Dermis microvascular lymphatic vessel endothelial cell (primary cell): ENCODE results near the gene FMOD. TPM values are rescaled to one million over a fixed set of nuclear protein-coding genes. Genes with fewer than 3 reads are reported as not detected.

Experiments
- DNase-seq, 2 donors: peaks; one replicate each; pipeline versions ENCODE4 v3.0.0 to v3.0.0-alpha.2; 2010; ENCODE audit warnings: low read depth in 2 of 2
- total RNA-seq: library from RNA; depleted of rRNA; stranded (reverse); fragments of >200 nt; gene quantifications from 2 replicates; pipeline ENCODE4 v1.2.1, GENCODE V29; 2014

Gene FMOD
- total RNA-seq = 3.6 and 63.0 TPM in 2 replicates

DNA sequence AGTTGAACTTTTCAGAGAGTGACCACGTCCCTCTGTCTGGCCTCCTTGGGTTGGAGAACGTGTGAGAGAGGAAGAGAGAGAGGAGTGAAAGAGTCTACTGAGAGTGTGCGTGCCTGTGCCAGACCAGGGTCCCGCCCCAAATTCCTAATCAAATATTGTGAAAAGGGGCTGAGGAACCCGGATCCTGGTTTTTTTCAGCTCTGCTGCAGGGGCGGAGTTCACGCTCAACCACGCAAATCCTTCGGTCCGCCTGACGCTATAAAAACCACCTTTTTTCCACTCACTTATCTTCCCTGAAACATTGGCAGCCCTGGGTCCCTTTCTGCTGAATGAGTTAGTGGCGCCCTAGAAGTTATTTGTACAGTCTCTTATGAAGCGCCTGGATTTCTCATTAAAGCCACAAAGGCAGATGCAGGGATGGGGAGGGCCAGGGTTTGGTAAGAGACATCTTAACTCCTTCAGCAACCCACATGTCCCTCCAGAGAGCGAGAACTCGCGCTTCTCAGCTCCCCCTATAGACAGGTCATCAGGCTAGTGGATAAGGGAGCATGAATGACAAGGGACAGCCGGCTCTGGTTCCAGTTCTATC lies at the start of gene FMOD:
FMOD (minus strand) TSS at position 86 of the 589 bp plus-strand sequence. CDS start 2,852 bp downstream, outside the sequence.
- DNase-seq = peak in 1 of 2 donors; percentile 52

GRCh38 chr1:203396595-203397194 lies 45.8 kb upstream of the FMOD start:
- DNase-seq = no peak

DNA sequence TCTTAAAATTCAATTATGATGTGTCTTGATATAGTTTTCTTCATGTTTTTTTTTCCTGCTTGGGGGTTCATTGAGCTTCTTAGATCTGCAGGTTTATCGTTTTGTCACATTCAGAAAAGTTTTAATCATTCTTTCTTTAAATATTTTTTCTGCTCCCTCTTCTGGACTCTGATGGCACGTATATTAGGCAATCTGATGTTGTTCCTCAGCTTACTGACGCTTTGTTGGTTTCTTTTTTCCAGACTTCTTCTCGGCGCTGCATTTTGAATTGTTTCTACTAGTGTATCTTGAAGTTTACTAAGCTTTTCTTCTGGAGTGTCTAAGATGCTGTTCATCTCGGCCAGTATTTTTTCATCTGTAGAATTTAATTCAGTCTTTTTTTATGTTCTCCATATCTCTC lies 44.8 kb upstream of the FMOD start:
- DNase-seq = no peak

GRCh38 chr1:203390298-203390697 lies 39.4 kb upstream of the FMOD start:
- peak in 1 of 2 donors; percentile 45 for DNase-seq

DNA sequence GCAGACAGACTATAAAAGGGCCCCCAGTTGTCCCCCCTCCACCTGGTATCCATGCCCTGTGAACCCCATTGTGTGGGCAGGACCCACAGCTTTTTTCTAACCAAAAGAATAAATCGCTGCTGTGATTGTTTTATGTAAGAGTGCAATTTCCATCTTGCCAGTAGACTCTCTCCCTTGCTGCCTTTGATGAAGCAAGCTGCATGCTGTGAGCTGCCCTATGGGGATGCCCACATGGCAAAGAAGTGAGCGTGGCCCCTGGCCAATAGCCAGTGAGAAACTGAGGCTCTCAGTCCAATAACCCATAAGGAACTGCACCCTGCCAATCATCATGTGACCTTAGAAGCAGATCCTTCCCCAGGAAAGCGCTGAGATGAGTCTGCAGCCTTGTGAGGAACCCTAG lies 37.8 kb upstream of the FMOD start:
- no peak for DNase-seq

DNA sequence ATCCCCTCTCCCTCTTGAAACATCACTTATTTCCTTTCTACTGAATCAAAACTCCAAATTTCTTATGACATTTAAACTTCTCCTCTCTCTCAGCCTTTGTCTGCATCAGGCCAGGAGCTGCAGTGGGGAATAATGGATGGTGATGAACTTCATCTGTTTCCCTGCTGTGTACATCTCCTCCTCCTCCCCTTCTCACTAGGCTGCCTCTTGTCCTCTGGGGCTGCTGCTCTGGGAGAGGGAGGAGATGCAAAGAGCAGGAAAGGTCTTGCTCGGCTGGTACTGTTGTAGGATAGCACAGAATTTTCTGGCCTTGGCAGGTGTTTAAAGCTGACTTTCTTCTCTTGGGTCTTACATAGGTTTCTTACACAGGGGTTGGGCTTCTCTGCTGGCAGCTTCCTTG lies 31.1 kb upstream of the FMOD start:
- no peak for DNase-seq

DNA sequence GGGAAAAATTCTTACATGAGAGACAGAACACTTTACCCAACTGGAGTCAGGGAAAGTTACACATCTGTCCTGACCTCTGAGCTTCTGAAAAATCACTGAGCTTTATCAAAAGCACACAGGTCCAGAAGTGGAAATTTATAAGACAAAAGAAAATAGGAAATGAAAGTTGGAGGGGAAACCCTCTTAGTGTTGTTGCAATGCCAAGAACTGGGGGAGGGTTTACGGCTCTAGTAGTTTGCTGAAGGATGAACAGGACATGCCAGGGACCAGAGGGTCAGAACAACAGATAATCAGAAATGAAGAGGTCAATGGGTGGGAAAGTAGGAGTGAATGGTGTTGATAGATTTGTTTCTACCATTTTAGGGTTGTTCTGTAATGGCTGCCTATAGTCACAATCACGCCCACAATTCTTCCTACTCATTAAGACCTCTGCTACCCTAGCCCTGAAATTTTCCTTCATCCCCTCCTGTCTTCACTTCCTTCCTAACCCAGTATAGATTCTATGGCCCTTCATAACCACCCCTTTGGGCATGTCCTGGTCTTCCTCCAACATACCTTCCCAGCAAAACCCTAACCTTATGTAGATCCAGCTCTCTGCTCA lies 30.3 kb upstream of the FMOD start:
- DNase-seq = peak; percentile 90 to 91

DNA sequence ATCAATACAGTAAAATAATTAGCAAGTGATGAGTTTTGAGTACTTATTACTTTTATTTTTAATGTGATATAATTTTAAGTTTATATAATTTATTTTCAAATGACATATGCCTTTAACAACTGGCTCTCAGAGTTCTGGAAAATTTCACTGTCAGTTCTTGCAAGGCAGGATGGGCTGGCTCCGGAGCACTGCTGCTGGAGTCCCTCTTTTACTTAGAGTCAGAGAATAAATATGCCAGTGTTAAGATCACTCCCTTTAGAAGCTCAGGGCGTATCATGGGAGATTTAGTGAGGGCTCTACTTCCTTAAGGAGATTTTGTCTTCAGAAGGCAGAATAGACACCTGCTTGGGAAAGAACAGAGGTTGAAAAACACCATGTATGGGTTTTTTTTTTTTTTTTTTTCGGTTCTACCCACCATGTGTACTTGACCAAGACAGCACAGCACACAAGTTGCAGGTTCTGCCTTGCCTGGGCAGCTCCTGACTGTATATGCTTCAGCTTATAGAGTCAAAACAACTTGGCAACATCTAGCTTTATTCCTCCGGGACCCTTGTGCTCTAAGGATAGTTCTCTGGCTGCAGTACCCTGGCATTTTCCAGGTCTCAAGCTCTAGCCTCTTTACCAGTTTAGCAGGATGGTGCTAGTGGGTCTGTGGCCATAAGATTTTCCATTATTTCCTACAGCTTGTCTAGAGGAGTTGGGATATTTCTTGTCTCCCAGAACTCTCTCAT lies 29.7 kb upstream of the FMOD start:
- DNase-seq = no peak

DNA sequence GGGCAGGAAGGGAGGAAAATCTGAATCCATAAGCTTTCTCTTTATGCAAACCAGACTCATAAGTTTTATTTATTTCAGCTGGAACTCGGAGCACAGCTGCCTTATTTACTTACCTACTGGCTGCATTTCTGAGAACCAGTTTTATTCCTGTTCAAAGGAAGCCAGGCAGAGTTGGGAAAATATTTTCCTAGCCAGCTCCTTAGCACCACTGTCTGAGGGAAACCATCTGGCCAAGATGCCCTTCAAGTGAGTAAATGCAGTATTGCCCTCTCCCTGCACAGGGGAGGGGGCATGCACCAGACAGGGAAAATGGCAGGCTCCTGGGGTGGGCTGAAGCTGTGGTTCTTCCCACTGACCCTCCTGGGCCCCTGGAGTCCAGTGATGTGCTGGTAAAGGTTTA lies 28.9 kb upstream of the FMOD start:
- no peak for DNase-seq

- peak; percentile 28 to 46 for DNase-seq
Measured at GRCh38 chr1:203378556-203379245, 27.8 kb upstream of the FMOD start.

DNA sequence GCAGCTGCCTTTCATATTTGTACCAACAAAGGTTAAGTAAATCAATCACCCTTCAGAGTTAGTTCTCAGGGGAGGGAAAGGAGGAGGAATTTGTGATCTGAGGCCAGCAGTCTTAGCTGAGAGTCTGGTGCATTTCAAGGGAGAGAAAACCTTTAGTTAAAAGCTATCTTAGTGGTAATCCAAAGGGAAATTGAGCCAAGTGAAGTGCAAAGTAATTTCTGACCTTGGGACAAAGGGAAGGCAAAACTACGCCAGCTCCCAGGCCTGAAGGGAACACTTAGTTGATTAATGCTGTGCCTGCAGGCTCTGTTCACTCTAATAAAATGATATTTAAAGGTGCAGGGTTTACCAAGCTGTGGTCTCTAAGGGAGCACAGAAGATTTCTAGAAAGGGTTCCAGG lies 23.1 kb upstream of the FMOD start:
- DNase-seq = no peak

GRCh38 chr1:203373002-203373401 lies 22.1 kb upstream of the FMOD start:
- no peak for DNase-seq

- DNase-seq = no peak
Measured at GRCh38 chr1:203371288-203371687, 20.4 kb upstream of the FMOD start.

DNA sequence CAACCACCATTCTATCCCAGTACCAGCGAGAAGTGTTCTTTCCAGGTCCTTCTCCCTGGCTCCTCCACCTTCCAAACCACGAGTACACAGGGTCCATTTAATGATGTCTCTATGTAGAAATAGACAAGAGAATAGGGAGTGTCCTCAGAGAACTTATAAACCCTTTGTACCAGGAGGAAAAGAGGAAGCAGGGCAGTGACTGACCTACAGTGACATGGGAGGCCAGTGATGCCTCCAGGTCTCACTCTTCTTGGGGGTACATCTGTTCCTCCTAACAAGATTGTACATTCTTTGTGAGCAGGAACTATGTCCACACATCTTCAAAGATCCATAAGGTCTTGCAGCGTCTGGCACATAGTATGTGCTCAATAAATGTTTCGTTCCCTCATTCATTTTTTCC lies 18.7 kb upstream of the FMOD start:
- no peak for DNase-seq

DNA sequence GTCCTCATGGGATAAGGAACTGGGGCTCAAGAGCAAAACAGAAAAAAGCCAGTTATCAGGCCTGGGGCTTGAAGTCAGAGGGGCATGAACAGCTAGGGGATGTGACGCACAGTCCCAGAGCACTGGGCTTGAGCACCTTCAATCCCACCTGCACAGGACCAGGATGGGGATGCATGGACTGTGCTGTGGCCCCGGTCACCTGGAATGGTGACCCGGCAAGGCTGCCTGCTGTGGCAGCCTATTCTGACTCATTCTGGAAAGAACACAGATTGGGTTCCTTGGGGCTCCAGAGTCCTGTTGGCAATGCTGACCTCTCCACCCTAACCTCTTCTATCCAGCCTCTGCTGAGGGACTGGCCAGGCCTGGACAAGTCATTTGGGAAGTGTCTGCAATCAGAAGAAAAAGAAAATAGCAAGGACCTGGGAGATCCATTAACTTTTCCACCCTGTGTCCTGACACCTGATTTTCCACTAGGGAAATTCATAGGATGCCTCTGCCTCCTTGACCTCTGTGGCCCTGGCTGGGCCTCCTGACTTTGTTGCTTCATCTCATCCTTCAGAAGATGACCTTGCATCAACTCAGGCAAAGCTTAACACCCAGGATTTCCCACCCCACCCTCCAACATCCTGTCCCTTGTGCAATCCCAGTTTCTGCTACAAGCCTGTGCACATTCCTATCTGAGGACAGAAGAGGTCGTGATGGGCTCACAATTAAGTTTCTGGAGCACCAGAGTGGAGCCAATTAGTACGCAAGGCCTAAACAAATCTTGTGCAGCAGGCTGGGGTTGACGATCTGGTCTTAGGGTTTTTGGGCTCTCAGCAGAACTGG lies 17.9 kb upstream of the FMOD start:
- DNase-seq = peak in 1 of 2 donors; percentile 32

GRCh38 chr1:203367057-203367456 lies 16.1 kb upstream of the FMOD start:
- no peak for DNase-seq

GRCh38 chr1:203366476-203366875 lies 15.6 kb upstream of the FMOD start:
- DNase-seq = no peak

DNA sequence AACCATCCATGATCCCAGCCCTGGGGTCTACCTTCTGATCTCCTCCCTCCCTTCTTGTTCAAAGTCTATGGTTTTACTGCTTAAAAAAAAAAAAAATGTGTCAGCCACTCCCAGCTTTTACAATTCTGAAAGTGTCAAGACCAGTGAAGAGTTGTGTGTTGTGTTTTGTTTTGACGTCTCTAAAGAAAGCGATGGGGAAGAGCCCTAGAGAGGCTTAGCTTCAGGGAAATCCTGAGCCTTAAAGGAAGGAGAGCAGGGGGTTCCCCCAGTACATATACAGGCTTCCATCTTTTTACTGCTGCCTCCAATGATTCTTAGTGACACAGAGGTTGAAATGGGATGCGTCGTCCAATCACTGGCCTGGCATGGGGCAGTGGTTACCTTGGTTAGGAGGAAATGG lies 13.9 kb upstream of the FMOD start:
- no peak for DNase-seq

DNA sequence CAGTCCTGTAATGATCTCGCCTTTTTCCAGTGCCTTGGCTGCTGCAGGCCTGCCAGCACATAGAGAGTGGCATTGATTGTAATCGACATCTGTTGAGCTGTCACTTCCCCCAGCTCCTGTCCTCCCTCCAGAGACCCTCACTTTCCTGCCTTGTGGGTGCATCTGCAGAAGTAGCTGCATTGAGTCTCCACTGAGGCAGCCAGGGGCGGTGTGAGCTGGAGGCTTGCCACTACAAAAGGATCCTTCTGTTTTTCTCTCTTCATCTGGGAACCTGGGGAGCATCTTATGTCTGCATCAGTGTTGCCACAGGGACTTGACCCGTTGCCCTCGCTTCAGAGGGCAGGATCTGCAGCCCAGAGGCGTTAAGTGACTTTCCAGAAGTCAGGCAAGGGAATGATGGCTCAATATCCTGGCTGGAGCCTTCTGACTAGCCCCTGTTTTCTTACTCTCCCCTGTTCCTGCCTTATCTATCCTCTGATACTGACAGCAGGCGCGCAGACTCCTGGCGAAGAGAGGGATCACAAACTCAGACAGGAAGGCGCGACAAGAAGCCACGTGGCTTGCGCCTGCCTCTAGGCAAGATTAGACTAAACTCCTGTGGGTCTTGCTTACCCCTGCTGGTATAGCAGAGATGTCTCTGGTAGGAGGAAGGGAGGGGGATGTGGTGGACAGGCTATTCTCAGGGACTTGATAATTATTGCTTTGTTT lies 13.3 kb upstream of the FMOD start:
- DNase-seq = no peak

- DNase-seq = no peak
Measured at GRCh38 chr1:203362720-203363025, 11.8 kb upstream of the FMOD start.
